OCI-LY7 (cell line): ENCODE data around the gene MYH7. TPM values are rescaled to one million over a fixed set of nuclear protein-coding genes. Genes with fewer than 3 reads are reported as not detected.

Source experiments
- BruUV-seq: library from RNA; stranded (reverse); fragments of 400-500 nt; replicated peaks from 2 replicates; lab custom pipeline; 2021; lab: Mats Ljungman, UMichigan
- CTCF ChIA-PET: fragments of 300-600 bp; sonication (Branson Sonifier 250); formaldehyde crosslinking; loops from one replicate; lab custom pipeline; 2022; ENCODE audit warnings: antibody characterized with exemption; ENCODE audit not compliant: unreplicated experiment; lab: Charles Lee
- POLR2A ChIA-PET: fragments of 300-600 bp; sonication (Branson Sonifier 250); formaldehyde crosslinking; loops from one replicate; lab custom pipeline; 2022; ENCODE audit warnings: antibody characterized with exemption; lab: Charles Lee
- DNase-seq: peaks from one replicate; pipeline ENCODE4 v3.0.0-alpha.2; 2015; ENCODE audit warnings: low spot score
- H2AFZ ChIP-seq: fragments of 200-600 bp; sonication (generic), shearing (Covaris generic); 2 replicates; pipeline ENCODE4 v1.6.1; 2014; ENCODE audit warnings: mild to moderate bottlenecking, antibody characterized with exemption, low read length, moderate library complexity
- H3K27ac ChIP-seq: fragments of 200-600 bp; sonication (generic); 2 replicates; pipeline ENCODE4 v1.5.1; 2014; ENCODE audit warnings: mixed run types, low read depth, mild to moderate bottlenecking, moderate library complexity, low read length, inconsistent platforms; ENCODE audit not compliant: poor library complexity, severe bottlenecking
- H3K36me3 ChIP-seq: fragments of 200-600 bp; sonication (generic); 2 replicates; pipeline ENCODE4 v1.6.1; 2014; ENCODE audit warnings: mild to moderate bottlenecking, antibody characterized with exemption, low read length, moderate library complexity, mixed read lengths; ENCODE audit not compliant: insufficient read depth
- H3K4me1 ChIP-seq: fragments of 200-600 bp; sonication (generic); 2 replicates; pipeline ENCODE4 v1.5.1; 2014; ENCODE audit warnings: mild to moderate bottlenecking, low read length; ENCODE audit not compliant: insufficient read depth, poor library complexity, severe bottlenecking
- H3K4me2 ChIP-seq: fragments of 200-600 bp; sonication (generic); 2 replicates; pipeline ENCODE4 v1.6.1; 2014; ENCODE audit warnings: mild to moderate bottlenecking, low read length
- H3K4me3 ChIP-seq: fragments of 200-600 bp; sonication (generic); 2 replicates; pipeline ENCODE4 v1.5.1; 2014; ENCODE audit warnings: mild to moderate bottlenecking, low read depth, low read length; ENCODE audit not compliant: poor library complexity, severe bottlenecking
- H3K79me2 ChIP-seq: fragments of 200-600 bp; sonication (generic); 2 replicates; pipeline ENCODE4 v1.6.1; 2016; ENCODE audit warnings: low read depth, mild to moderate bottlenecking, low read length, moderate library complexity, mixed read lengths; ENCODE audit not compliant: insufficient read depth
- H3K9me2 ChIP-seq: fragments of 200-600 bp; sonication (generic); 2 replicates; pipeline ENCODE4 v1.6.1; 2016; ENCODE audit warnings: mild to moderate bottlenecking, low read length, mixed read lengths; ENCODE audit not compliant: insufficient read depth
- H3K9me3 ChIP-seq: fragments of 200-600 bp; sonication (generic); 2 replicates; pipeline ENCODE4 v1.6.1; 2014; ENCODE audit warnings: mild to moderate bottlenecking, mixed run types, low read length, mixed read lengths
- H4K20me1 ChIP-seq: fragments of 200-600 bp; sonication (generic); 2 replicates; pipeline ENCODE4 v1.6.1; 2014; ENCODE audit warnings: mild to moderate bottlenecking, antibody characterized with exemption, low read length, moderate library complexity, mixed read lengths; ENCODE audit not compliant: insufficient read depth
- EZH2phosphoT487 ChIP-seq: fragments of 200-600 bp; sonication (generic); IDR thresholded peaks from 2 replicates; pipeline ENCODE4 v1.6.1; 2018; ENCODE audit warnings: low read depth, borderline replicate concordance, mild to moderate bottlenecking, mixed run types, antibody characterized with exemption, low read length, moderate library complexity, mixed read lengths
- intact Hi-C: fragments of 100-400 bp; cut with micrococcal nuclease; formaldehyde crosslinking; loops from one replicate; pipeline ENCODE4 v1.10.0; 2022; ENCODE audit not compliant: unreplicated experiment
- total RNA-seq, 2 experiments: library from RNA; depleted of rRNA in 1 of 2; stranded (reverse); fragments of >200 nt in 1 of 2; shearing (Covaris generic) in 1 of 2; gene quantifications; 2 replicates each; pipeline ENCODE4 v1.2.3, GENCODE V29; 2014 to 2022
- TF ChIP-seq, protein P1 (sequence below): fragments of 200-600 bp; sonication (generic); conservative IDR thresholded peaks from 2 replicates; pipeline ENCODE4 v1.5.1; 2014; ENCODE audit warnings: mild to moderate bottlenecking, antibody characterized with exemption, low read length, moderate library complexity, mixed read lengths

MYH7 gene
- total RNA-seq, 2 experiments from 2014 or later = not detected

DNA sequence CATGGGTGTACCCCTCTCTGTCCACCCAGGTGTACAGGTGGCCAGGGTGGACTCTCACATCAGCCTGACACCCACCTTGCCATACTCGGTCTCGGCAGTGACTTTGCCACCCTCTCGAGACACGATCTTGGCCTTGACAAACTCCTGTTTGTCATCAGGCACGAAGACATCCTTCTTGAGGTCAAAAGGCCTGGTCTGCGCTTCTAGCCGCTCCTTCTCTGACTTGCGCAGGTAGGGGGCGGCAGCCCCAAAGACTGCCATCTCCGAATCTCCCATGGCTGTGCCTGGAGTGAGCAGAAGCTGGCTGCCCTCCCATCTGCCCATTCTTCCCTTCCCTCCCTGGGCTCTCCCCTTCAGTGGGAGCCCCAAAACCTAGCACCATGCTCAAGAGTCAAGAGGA, 2.0 kb downstream of the MYH7 start:
- BruUV-seq = no TSS peak
- ChIA-PET CTCF (no interaction called here), POLR2A (no interaction called here)

GRCh38 chr14:23432946-23433345, 2.5 kb downstream of the MYH7 start:
- no peak overlapping the region for H3K4me3 ChIP-seq
- no peaks in the 10 kb centered on the region for H3K79me2 ChIP-seq
- intact Hi-C loops = no loop called here
- no peak for TF ChIP-seq EZH2phosphoT487
- TF ChIP-seq, protein P1, sequence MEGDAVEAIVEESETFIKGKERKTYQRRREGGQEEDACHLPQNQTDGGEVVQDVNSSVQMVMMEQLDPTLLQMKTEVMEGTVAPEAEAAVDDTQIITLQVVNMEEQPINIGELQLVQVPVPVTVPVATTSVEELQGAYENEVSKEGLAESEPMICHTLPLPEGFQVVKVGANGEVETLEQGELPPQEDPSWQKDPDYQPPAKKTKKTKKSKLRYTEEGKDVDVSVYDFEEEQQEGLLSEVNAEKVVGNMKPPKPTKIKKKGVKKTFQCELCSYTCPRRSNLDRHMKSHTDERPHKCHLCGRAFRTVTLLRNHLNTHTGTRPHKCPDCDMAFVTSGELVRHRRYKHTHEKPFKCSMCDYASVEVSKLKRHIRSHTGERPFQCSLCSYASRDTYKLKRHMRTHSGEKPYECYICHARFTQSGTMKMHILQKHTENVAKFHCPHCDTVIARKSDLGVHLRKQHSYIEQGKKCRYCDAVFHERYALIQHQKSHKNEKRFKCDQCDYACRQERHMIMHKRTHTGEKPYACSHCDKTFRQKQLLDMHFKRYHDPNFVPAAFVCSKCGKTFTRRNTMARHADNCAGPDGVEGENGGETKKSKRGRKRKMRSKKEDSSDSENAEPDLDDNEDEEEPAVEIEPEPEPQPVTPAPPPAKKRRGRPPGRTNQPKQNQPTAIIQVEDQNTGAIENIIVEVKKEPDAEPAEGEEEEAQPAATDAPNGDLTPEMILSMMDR = no peak
- no peaks in the 10 kb centered on the region for H4K20me1 ChIP-seq
- H3K36me3 ChIP-seq = no peaks in the 10 kb centered on the region
- CTCF ChIA-PET = no interaction called here
- no peak overlapping the region for H3K27ac ChIP-seq
- no peaks in the 10 kb centered on the region for H3K4me1 ChIP-seq
- POLR2A ChIA-PET = no interaction called here
- no peak for DNase-seq
- BruUV-seq = no TSS peak
- H3K9me2 ChIP-seq = no peaks in the 10 kb centered on the region
- no peaks in the 10 kb centered on the region for H3K9me3 ChIP-seq
- H3K4me2 ChIP-seq = no peak overlapping the region
- no peak overlapping the region for H2AFZ ChIP-seq

More for the DNA sequence above, 2.0 kb downstream of the MYH7 start:
- Histone ChIP-seq H4K20me1 (no peaks in the 10 kb centered on the region), H3K36me3 (no peaks in the 10 kb centered on the region), H3K4me1 (no peaks in the 10 kb centered on the region), H3K9me2 (no peaks in the 10 kb centered on the region), H3K4me2 (no peak overlapping the region), H3K27ac (no peak overlapping the region), H2AFZ (no peak overlapping the region), H3K4me3 (no peak overlapping the region), H3K79me2 (no peaks in the 10 kb centered on the region), H3K9me3 (no peaks in the 10 kb centered on the region)
- DNase-seq = no peak
- TF ChIP-seq, protein P1 = no peak
- no peak for TF ChIP-seq EZH2phosphoT487
- intact Hi-C loops = no loop called here

- no peak for TF ChIP-seq EZH2phosphoT487
- TF ChIP-seq, protein P1 = no peak
- Histone ChIP-seq H3K36me3 (no peaks in the 10 kb centered on the region), H3K4me2 (no peak overlapping the region), H3K9me3 (no peaks in the 10 kb centered on the region), H3K79me2 (no peaks in the 10 kb centered on the region), H2AFZ (no peak overlapping the region), H3K4me1 (no peaks in the 10 kb centered on the region), H3K9me2 (no peaks in the 10 kb centered on the region), H4K20me1 (no peaks in the 10 kb centered on the region), H3K27ac (no peak overlapping the region), H3K4me3 (no peak overlapping the region)
- POLR2A ChIA-PET = no interaction called here
- CTCF ChIA-PET = no interaction called here
- intact Hi-C loops = no loop called here
- no TSS peak for BruUV-seq
- DNase-seq = no peak
Observed at GRCh38 chr14:23432102-23432925, 3.1 kb downstream of the MYH7 start.
